Stimulated activated naive CD8-positive, alpha-beta T cell treated with anti-CD3 and anti-CD28 coated beads, Interleukin-15, Interleukin-2, amounts not matched to agents 100 U/mL and 50 U/mL, for 24 hours (primary cell): ENCODE data around the gene SHROOM3.

ENCODE experiments used
- ATAC-seq: fragments of 150-1000 bp; cut with Tn5 transposase; one replicate; pipeline ENCODE4 v1.10.0; 2021
- DNase-seq: peaks from one replicate; pipeline ENCODE4 v3.0.0; 2021

Gene SHROOM3

DNA sequence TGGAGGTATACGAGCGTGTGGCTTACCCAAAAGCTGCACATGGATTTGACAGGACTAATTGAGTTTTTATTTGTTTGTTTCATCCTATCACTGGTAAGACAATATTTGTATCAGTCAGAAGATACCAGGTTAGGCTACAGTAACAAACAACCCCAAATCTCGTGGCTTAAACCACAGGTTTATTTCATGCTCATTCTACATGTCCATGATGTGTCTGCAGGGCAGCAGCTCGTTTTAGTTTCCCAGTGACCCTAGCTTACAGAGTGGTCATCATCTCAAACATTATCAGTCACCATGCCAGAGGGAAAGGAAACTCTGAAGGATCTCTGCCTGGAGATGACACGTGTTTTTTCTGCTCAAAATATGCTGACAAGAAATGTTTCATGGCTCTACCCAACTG lies 108.3 kb downstream of the SHROOM3 start:
- DNase-seq (no peak), ATAC-seq (no peak)

DNA sequence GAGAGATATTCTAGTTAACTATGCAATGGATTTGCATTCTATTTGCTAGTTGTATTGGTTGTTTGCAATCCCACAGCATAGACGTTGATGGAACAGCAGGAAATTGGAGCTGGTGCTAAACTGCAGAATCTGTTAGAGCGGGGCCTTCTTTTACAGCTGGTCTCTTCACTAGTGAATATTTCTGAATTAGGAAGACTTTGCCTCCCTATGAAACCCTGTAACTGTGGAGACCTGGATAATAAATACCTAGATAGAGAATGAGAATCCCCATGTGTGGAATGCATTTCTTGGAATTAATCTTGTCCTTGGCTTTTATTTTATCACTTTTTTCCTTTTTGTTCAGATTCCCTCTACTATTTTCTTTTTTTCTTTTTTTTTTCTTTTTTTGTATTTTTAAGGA lies 109.7 kb downstream of the SHROOM3 start:
- no peak for DNase-seq
- no peak for ATAC-seq

GRCh38 chr4:76545226-76545884 lies 110.3 kb downstream of the SHROOM3 start:
- DNase-seq (no peak), ATAC-seq (peak; percentile 71)

DNA sequence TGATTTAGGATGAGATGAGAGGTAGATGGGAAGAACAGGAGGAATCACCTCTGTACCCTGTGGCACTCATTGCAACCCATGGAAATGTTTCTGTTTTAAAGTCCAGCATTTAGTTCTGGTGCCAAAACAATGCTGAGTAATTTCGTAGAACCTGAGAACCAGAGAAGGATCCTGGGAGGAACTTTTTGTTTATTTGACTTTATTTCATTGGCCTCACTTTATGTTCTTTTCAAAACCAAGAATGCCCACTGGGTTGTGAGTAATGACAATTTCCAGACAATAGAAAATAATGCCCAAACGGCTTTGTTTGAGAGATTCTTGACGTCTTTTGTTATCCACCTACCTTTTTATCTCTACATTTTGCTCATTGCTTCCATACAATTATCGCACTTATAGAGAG lies 111.3 kb downstream of the SHROOM3 start:
- DNase-seq (no peak), ATAC-seq (no peak)

GRCh38 chr4:76546759-76547742 lies 112.0 kb downstream of the SHROOM3 start:
- DNase-seq (no peak), ATAC-seq (no peak)

DNA sequence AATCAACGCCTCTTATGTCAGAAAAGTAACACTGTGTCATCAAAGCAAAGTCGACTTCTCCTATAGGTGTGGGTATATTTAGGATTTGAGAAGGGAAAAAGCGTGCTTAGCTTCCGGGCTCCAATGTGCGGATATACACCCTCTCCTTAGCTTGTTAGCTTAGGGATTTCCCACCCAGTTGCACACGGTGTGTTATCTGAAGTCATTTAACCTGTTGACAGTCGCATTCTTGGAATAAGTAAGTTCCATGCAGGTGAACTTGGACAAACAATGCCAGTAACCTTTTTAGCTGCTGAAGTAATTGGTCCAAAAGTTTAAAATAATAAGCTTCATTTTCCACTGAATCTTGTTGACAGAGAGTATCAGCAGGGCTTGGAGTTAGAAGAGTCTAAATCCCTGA lies 113.7 kb downstream of the SHROOM3 start:
- ATAC-seq (no peak), DNase-seq (no peak)

GRCh38 chr4:76549765-76550164 lies 114.7 kb downstream of the SHROOM3 start:
- DNase-seq (no peak), ATAC-seq (no peak)

GRCh38 chr4:76550966-76551780 lies 116.1 kb downstream of the SHROOM3 start:
- DNase-seq (no peak), ATAC-seq (no peak)

- DNase-seq (no peak), ATAC-seq (no peak)
Observed at GRCh38 chr4:76554630-76555029, 119.6 kb downstream of the SHROOM3 start.

DNA sequence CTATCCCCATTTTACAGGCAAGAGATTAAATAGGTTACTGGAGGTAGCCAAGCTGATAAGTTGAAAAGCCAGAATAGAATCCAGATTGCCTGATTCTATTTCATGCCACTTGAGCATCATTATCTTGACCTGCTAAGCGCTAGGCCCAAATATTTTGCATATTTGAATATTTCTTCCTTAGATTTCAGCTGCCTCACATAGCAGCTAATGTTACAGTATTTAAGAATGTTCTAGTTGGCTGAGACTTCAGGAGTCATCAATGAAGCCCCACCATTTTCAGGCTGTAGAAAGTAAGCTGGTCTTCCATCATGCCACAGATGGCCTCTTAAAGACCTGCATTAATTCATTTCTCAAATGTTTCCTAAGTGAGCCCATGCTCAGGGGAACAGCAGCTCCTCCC lies 121.4 kb downstream of the SHROOM3 start:
- ATAC-seq (no peak), DNase-seq (no peak)

DNA sequence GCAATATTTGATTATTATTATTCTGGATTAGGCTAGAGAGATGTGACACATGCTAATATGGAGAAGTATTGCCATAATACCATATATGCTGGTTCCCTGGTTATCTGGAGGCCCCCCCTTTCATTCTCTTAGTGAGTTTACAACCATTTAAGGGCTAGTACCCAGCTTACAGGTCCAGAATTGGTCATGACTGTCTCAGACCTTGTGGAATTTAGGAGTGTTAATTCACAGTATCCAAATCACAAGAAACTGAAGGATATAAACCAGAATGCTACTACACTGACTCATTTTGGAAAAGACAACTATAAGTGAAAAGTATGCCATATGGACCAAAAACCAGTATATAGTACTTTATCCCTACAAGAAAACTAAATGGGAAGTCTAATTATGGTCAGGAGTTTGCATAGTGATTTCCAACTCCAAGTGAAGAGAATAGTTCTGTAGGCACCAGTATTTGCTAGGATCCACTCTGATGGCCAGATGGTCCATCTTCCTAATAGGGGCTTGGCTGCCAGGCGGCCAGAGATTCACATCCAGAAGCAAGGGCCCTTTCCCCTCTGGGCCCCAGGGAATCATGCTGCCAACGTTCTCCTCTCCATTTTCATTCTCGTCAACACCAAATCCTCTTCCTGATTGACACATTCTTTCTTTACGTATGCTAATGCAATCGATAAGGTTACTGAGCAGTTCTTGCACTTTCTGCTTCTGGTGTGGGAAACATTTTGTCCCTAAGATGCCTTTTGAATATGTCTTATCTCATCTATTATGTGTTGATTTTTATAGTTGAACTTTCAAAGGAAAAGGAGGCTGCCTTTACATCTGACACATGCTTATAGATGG lies 123.6 kb downstream of the SHROOM3 start:
- ATAC-seq, result no peak
- DNase-seq, result no peak

GRCh38 chr4:76559236-76560071 lies 124.4 kb downstream of the SHROOM3 start:
- DNase-seq (no peak), ATAC-seq (no peak)

GRCh38 chr4:76562161-76562560 lies 127.1 kb downstream of the SHROOM3 start:
- DNase-seq (no peak), ATAC-seq (no peak)

- DNase-seq, result no peak
- ATAC-seq, result peak; percentile 42
Observed at GRCh38 chr4:76562836-76563453, 127.9 kb downstream of the SHROOM3 start.

- peak; percentile 62 for ATAC-seq
Observed at GRCh38 chr4:76563454-76564122, 128.6 kb downstream of the SHROOM3 start.

GRCh38 chr4:76564123-76564915 lies 129.3 kb downstream of the SHROOM3 start:
- no peak for DNase-seq
- no peak for ATAC-seq

More at GRCh38 chr4:76563454-76564122, 128.6 kb downstream of the SHROOM3 start:
- peak; percentile 8 for DNase-seq

- no peak for DNase-seq
- no peak for ATAC-seq
Observed at GRCh38 chr4:76568262-76568661, 133.2 kb downstream of the SHROOM3 start.

DNA sequence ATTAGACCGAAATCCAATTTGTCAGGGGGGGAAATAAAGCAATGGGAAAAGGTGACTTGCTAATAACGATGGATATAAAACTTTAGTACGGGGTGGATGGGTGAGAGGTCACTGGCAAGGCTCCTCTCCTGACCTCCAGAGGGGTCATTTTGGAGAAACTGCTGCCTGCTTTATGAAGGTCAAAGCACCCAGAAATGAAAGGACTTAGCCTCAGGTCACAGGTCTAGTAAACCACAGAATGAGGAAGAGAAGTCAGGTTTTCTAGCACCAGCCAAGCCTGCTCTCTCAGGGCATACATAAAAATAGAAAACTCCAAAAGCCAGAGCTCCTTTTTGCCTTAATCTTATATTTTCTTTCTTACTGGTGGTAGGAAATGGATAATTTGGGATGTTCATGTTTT lies 134.2 kb downstream of the SHROOM3 start:
- no peak for DNase-seq
- no peak for ATAC-seq

DNA sequence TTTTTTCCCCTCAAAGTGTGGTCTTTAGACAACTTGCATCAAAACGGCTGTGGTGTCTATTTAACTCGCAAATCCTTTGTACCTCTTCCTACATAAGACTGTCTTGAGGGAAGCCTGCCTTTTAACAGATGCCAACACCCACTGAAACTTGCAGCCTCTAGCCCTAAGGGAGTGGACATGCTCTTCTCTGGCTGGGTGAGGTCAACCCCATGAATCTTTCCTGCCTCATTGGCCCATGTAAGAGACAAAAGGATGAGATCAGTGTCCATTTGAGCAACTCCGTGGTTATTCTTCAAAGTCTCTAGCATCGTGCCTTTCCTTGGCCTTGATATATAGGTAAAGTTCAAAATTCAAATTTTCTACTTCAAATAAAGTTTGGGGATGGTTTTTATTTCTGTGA lies 134.7 kb downstream of the SHROOM3 start:
- DNase-seq, result no peak
- no peak for ATAC-seq
